Measurements from ENCODE around the gene KCNK1.
A peak's percentile ranks its signal among the peaks of the same experiment; 100 is the strongest.

The KCNK1 gene

GRCh38 chr1:233613252-233614172 is at the start of gene KCNK1:
Gene KCNK1 (plus strand): TSS chr1:233614106. CDS start chr1:233614172, 66 bp downstream.
- no peak for TF ChIP-seq CTCF (IDR thresholded peaks at IDR 0.05; ENCODE audit: control insufficient read depth, insufficient read depth, low read depth, low read length, missing control alignments)
- DNase-seq (ENCODE audit: low read depth) = peak; percentile 87
- H3K4me3 ChIP-seq (ENCODE audit: control insufficient read depth, low read depth, low read length) = peak within 1 kb of the TSS; percentile 81

- no peak for TF ChIP-seq CTCF (IDR thresholded peaks at IDR 0.05; ENCODE audit: control insufficient read depth, insufficient read depth, low read depth, low read length, missing control alignments)
- no peak for DNase-seq (ENCODE audit: low read depth)
- no peak overlapping the region for H3K4me3 ChIP-seq (ENCODE audit: control insufficient read depth, low read depth, low read length)
These were observed 48.6 kb upstream of the KCNK1 start for GRCh38 chr1:233565313-233565712.

GRCh38 chr1:233566886-233567285 is 47.0 kb upstream of the KCNK1 start:
- no peak for DNase-seq (ENCODE audit: low read depth)
- TF ChIP-seq CTCF (IDR thresholded peaks at IDR 0.05; ENCODE audit: control insufficient read depth, insufficient read depth, low read depth, low read length, missing control alignments) = no peak
- H3K4me3 ChIP-seq (ENCODE audit: control insufficient read depth, low read depth, low read length) = no peak overlapping the region

- no peak for DNase-seq (ENCODE audit: low read depth)
- no peak overlapping the region for H3K4me3 ChIP-seq (ENCODE audit: control insufficient read depth, low read depth, low read length)
- no peak for TF ChIP-seq CTCF (IDR thresholded peaks at IDR 0.05; ENCODE audit: control insufficient read depth, insufficient read depth, low read depth, low read length, missing control alignments)
These were observed 44.3 kb upstream of the KCNK1 start for GRCh38 chr1:233569636-233570035.

- no peak for DNase-seq (ENCODE audit: low read depth)
- no peak for TF ChIP-seq CTCF (IDR thresholded peaks at IDR 0.05; ENCODE audit: control insufficient read depth, insufficient read depth, low read depth, low read length, missing control alignments)
These were observed 43.7 kb upstream of the KCNK1 start for GRCh38 chr1:233570216-233570615.

GRCh38 chr1:233570706-233571105 is 43.2 kb upstream of the KCNK1 start:
- no peak for DNase-seq (ENCODE audit: low read depth)
- TF ChIP-seq CTCF (IDR thresholded peaks at IDR 0.05; ENCODE audit: control insufficient read depth, insufficient read depth, low read depth, low read length, missing control alignments) = no peak
- no peak overlapping the region for H3K4me3 ChIP-seq (ENCODE audit: control insufficient read depth, low read depth, low read length)

More at GRCh38 chr1:233570216-233570615, 43.7 kb upstream of the KCNK1 start:
- no peak overlapping the region for H3K4me3 ChIP-seq (ENCODE audit: control insufficient read depth, low read depth, low read length)
